GM15510 (cell line): ENCODE measurements around the gene C7orf25.
A peak's percentile ranks its signal among the peaks of the same experiment; 100 is the strongest.

Source experiments
- POLR2A ChIP-seq: IDR thresholded peaks from 3 replicates; pipeline ENCODE4 v1.6.1; 2011; ENCODE audit warnings: borderline replicate concordance; ENCODE audit not compliant: insufficient read length; ENCODE audit errors: extremely low read depth

Gene C7orf25

DNA sequence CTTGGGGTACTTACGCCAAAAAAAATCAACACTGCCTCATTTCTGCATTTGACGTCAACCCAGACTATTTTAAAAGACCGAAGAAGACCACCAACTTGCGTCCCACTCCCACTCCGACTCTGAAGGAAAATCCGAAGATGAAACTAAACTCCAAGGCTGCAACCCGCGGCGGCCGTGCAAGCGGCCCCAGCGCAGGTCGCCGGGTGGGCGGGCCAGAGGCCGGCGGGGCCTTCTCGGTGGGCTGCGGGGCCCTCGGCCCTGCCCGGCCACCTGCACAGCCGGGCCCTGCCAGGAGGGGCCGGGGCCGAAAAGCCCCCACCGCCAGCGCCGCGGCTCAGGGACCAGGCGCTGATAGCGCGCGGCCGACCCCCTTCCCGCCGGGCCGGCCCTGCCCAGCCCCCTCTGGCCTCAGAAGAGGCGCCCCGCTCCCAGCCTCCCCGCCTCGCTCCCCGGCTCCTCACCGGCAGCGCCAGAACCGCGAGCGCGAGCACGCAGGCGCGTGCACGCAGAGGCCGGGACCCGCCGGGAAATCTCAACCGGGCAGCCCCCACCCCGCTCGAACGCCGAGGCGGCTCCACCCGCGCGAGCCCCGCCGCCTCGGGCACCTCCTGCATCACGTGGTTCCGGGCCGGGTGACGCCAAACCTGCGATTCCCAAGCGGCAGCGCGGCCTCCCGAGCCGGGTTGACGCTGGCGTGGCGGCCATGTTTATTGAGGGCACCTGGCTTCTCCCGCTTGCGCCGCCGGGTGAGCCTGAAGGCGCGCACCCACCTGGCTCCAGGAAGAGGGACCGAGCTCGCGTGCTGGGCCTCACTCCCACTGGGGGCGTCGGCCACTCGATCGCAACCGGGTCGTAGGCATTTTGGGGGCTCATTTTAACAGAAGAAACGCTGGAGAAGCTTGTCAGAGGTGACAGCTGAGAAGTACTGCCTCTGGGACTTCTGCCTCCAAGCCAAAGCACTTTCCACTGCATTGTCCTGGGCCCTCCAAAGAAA is at the start of gene C7orf25:
Gene C7orf25 (minus strand): TSS at position 617 of the 994 bp plus-strand sequence. CDS start 1,170 bp downstream, outside the sequence.
- TF ChIP-seq POLR2A = peak; percentile 67

DNA sequence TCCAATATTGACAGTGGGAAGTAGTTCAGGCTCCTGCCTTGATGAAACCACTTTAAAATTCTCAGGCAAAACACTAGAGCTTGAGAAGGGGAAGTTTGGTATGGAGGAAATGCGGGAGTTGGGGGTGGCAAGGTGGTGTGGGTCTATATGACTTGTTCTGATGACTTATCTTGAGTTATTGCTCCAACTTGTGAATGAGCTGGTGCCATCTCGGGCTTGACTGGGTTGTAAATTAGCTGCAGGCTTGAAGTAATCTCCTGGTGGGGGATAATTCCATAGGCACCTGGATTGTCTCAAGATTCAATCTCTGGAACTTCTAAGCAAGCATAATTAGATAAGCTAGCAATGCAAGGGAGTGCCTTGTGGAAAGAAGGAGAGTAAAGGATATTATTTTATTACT is 49.3 kb upstream of the C7orf25 start:
- no peak for TF ChIP-seq POLR2A

DNA sequence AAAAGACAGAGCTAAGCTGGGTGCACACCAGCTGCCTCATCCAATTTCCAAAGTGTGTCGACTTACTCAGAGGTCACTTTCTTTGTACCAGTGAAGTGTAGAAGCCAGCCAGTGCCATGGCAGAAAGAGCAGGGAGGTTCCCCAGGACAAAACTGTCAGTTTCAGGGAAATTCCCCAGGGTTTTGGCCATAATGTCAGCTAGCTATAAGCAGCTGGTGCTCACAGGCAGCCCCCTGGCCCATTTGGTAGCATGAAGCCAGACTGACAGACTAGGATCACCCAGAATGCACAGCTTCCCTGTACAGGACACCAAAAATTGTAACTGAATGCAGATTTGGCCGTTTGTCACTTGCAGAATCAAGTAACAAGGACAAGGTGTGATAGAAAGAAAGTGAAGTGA is 48.9 kb upstream of the C7orf25 start:
- TF ChIP-seq POLR2A = no peak

DNA sequence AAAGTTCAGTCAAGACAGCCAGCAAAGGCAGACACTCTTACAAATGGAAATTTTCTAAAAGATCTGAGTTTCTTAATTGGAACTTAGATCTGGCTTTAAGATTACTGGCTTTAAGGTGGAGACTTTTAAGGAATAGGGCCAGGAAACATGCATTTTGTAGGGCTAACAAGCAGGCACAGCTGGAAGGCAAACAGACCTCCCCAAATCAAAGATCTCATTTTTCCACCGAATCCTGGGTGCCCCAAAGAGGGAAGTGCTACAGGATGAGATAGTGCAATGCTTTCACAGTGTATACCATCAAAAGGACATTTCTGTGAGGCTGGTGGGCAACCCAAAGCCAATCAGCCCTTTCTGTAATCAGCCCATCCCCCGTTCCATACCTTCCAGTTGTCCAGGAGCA is 47.7 kb upstream of the C7orf25 start:
- no peak for TF ChIP-seq POLR2A

DNA sequence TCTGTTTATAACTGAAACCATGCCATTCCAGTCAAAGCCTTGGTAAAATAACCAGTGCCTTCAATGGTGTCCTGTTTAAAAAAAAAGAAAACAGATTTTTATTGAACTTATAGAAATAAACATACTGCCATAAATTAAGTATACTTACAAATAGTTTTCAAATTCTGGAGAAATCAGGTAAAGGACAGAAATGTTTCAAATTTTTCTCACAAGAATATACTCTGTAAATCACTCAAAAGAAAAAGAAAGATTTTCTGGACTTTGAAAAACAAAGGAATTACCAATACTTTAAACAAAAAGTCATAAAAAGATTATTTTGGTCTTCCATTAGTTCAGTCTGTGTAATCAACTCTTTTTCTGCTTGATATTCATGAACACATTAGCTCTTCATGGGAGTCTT is 44.2 kb upstream of the C7orf25 start:
- TF ChIP-seq POLR2A = no peak

DNA sequence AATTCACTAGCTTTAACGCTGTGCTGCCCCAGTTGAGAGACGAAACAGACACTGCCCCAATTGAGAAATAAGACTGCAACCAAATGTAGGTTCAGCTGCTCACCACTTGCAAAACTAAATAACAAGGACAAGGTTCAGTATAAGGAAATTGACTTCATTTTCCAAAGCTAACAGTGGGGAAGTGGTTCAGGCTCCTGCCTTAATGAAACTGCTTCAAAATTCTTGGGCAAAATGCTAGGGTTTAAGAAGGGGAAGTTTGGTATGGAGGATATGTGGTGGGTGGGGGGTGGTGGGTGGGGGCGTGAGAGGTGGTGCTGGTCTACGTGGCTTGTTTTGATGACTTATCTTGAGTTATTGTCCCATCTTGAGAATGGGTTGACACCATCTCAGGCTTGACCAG is 42.1 kb upstream of the C7orf25 start:
- TF ChIP-seq POLR2A = no peak

DNA sequence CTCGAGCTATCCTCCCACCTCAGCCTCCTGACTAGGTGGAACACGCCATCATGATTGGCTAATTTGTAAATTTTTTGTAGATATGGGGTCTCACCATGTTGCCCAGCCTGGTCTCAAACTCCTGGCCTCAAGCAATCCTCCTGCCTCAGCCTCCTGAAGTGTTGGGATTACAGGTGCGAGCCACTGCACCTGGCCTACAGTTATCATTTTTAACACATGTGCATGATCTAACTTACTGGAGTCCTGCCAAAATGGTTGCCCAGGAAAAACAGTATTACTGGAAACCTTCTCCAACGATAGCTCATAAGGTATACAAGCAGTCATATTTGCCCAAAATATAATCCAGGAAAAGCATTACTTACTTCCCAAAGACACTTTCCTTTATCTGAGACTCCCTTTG is 40.5 kb upstream of the C7orf25 start:
- no peak for TF ChIP-seq POLR2A

DNA sequence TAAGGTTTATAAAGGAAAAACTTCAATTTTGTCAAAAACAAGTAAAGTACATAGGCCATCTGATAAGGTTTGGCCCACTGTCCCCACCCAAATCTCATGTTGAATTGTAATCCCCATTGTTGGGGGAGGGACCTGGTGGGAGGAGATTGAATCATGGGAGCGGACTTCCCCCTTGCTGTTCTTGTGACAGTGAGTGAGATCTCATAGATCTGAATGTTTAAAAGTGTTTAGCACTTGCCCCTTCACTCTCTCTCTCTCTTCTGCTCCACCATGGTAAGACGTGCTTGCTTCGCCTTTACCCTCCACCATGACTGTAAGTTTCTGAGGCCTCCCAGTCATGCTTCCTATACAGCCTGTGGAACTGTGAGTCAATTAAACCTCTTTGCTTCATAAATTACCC is 38.5 kb upstream of the C7orf25 start:
- no peak for TF ChIP-seq POLR2A

DNA sequence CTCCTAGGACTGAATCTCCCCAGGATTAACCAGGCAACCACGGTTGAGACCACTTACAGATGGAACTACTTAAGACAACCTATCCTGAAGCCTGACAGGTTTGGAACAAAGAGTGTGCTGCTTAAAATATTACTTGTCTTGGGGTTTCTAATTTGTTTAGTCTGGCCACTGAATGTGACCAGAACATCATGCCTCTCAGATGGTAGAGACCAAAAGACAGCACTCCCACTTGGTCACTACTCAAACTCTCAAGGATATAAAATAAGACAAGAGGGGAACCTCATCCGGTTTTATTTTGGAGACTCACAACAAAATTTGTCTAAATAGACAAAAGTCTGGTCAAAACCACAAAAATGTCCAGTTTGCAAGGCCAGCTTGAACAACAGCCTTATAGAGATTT is 35.7 kb upstream of the C7orf25 start:
- no peak for TF ChIP-seq POLR2A

DNA sequence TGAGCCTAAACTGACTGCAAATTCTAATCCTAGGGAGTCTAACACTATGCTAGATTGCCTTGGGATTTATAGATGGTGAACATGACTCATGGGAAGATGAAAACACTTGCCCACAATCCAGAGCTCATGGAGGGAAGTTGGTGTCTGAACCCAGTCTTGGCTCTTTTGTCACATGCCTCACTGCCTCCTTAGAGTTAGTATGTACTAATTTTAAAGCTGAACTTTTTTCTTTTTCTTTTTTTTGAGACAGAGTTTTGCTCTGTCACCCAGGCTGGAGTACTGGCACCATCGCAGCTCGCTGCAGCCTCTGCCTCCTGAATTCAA is 34.7 kb upstream of the C7orf25 start:
- TF ChIP-seq POLR2A = no peak

DNA sequence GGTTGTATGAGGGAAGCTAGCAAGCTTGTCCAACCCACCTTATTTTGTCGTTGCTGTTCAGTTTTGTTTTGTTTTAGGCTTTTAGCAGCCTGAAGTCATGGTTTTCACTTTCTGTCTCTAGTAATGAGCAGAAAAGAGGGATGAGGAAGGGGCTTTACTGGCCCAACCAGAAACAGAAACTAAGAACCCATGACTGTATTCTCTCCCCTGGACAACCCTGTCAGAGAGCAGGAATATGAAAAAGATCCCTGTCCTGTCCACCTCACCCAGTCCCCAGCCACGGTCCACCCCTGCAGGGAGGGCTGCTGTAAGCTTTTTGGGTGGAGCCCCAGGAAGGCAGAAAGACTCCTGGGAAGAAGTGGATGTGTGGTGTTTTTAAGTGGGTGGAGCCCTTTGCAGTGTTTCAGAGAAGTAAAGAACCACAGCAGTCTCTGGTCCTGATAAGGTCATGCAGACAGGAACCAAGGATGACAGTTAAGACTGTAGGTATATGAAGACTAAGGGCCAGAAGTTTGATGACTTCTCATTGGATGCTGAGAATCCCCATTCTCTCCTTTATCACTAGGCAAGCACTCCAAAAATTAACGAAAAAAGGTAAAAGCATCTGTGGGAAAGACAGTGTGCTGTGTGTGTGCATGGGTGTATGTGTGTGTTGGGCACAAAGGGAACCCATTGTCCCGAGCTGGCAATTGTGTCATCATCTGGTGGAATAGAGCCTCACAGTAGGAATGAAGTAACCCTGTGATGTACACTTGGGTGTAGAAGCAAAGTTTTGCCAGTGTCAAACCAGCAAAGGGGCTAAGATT is 34.2 kb upstream of the C7orf25 start:
- TF ChIP-seq POLR2A = no peak

DNA sequence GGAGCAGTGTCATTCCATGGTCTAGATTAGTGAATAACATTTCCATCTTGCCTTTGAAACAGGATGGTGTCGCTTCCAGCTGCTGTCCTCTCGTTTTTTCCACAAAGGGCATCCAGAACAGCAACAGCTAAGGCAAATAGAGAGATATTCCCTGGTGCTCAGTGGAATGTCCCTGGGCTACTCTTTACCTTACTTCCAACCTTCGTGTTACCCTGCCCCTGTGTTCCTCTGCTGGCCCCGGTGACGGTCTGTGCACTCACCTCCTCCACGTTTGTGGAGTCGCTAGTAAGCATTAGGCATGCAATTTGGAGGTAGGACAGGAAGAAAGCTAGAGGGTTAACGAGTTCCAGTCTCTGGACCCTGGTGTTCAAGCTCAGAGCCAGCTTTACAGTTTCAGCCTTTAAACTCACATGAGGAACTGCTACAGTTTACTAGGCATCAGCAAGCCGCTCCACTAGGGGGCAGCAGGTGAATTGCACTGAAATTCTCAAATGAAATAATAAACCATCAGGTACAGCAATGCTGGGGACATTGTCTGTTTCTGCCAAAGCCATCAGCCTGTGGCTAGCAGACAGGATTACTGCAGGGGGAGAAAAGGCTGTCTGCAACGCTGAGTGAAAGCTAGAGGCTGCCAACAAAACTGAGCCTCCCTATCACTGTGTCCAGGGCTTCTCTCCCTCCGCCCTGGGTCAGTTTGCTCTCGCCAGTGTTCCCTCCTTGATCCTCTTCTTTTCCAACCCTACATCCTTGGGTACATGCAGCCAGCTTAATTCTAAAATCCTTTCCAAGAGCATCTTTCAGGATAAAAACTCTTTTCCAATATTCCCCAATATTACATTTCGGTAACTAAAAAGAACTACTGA is 29.3 kb upstream of the C7orf25 start:
- no peak for TF ChIP-seq POLR2A

DNA sequence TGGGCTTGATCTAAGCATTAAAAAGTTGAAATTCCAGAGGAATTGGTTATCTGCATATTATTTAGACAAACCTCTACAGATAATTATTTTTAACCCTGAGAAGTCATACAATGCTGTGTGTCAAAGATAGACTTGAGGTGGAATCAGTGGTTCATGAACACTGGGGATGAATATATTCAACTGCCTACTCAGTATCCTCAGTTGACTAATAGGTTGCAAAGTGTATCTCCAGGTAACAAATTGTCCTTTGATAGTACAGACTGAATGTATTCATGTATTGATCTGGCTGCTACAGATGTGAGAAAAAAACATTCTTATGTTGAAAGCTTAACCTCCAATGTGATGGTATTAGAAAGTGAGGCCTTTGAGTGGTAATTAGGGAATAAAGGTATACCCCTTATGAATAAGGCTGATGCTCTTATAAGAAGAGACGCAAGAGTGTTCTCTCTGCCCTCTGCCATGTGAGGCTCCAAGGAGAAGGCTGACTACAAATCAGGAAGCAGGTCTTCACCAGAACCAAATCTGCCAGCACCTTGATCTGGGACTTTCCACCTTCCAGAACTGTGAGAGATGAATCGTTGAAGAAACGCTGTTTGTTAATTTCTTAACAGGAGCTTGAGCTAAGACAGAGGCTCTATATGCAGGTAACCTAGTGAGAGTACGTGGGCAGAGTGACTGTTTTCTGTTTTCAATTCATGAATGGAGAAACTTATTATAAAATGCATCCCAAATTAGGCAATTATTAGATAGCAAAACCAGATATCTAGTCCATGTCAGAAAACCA is 27.8 kb upstream of the C7orf25 start:
- no peak for TF ChIP-seq POLR2A

DNA sequence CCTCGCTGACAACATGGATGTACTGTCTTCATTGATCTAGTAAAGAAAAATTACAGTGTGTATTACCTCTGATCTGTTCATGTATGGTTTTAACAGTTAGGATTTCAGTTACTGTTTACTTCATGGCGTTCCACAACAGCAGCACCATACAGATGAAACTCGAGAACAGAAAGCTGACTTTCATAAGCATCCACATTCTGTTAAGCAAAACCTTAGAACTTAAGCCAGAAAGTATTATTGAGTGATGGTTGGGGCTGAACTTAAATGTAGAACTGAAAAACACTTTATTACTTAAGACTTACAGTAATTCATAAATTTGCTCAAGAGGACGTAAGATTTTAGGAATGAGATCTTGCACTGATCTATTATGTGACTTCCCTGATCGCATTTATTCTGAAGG is 24.0 kb upstream of the C7orf25 start:
- TF ChIP-seq POLR2A = no peak
